BE2C (cell line): ENCODE data around the gene TDRD6.

Source experiments
- DNase-seq: peaks from one replicate; pipeline ENCODE4 v3.0.0-alpha.2; 2020
- H3K27me3 ChIP-seq: fragments of 250-450 bp; sonication (Bioruptor Pico); 2 replicates; pipeline ENCODE4 v1.5.1; 2020; ENCODE audit warnings: mild to moderate bottlenecking
- H3K36me3 ChIP-seq: fragments of 250-450 bp; sonication (Bioruptor Pico); 2 replicates; pipeline ENCODE4 v1.5.1; 2020; ENCODE audit warnings: mild to moderate bottlenecking
- H3K4me1 ChIP-seq: fragments of 250-450 bp; sonication (Bioruptor Pico); 2 replicates; pipeline ENCODE4 v1.5.1; 2020
- H3K4me3 ChIP-seq: 2 replicates; pipeline ENCODE4 v1.5.1; 2011; ENCODE audit warnings: low read depth, low read length
- H3K9me3 ChIP-seq: fragments of 250-450 bp; sonication (Bioruptor Pico); 2 replicates; pipeline ENCODE4 v1.5.1; 2020
- TF ChIP-seq, protein P1 (sequence below): IDR thresholded peaks from 2 replicates; pipeline ENCODE4 v1.5.1; 2012; ENCODE audit warnings: mild to moderate bottlenecking, low read depth, low read length

The TDRD6 gene

DNA sequence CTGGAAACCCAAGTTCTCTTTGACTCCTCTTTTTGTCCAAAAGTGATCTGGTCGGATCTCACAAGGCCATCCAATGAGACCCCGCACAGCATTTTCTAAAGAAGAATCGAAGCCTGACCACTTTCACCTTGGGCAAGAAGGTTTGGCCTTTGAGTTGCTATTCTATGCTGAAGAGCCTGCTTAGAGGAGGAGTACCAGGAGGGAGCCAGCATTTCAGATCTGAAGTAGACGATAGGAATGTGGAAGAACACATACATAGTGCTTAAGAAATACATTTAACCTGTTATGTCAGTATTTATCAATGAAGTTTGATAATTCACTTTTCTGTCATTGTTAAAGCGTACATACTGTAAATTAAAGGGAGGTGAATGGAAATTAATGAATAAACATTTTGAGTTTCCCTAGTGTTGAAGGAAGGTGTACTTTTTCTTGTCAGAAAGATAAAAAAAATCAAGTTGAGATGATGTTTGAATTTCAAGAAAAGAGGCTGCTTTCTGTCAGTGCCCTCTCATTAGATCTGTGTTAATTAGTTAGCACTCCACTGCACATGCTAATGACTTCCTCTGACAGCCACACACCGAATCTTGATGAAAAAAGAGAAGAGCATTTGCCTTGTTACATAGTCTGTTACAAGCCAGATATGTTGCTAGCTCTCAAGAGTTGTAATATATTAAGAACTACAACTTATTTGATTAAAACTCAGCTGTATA, 10.9 kb upstream of the TDRD6 start:
- no peak for DNase-seq
- H3K4me3 ChIP-seq: no peak overlapping the region
- H3K27me3 ChIP-seq: no peaks in the 10 kb centered on the region
- TF ChIP-seq, protein P1, sequence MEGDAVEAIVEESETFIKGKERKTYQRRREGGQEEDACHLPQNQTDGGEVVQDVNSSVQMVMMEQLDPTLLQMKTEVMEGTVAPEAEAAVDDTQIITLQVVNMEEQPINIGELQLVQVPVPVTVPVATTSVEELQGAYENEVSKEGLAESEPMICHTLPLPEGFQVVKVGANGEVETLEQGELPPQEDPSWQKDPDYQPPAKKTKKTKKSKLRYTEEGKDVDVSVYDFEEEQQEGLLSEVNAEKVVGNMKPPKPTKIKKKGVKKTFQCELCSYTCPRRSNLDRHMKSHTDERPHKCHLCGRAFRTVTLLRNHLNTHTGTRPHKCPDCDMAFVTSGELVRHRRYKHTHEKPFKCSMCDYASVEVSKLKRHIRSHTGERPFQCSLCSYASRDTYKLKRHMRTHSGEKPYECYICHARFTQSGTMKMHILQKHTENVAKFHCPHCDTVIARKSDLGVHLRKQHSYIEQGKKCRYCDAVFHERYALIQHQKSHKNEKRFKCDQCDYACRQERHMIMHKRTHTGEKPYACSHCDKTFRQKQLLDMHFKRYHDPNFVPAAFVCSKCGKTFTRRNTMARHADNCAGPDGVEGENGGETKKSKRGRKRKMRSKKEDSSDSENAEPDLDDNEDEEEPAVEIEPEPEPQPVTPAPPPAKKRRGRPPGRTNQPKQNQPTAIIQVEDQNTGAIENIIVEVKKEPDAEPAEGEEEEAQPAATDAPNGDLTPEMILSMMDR: no peak
- no peaks in the 10 kb centered on the region for H3K4me1 ChIP-seq
- H3K36me3 ChIP-seq: no peaks in the 10 kb centered on the region
- no peaks in the 10 kb centered on the region for H3K9me3 ChIP-seq

DNA sequence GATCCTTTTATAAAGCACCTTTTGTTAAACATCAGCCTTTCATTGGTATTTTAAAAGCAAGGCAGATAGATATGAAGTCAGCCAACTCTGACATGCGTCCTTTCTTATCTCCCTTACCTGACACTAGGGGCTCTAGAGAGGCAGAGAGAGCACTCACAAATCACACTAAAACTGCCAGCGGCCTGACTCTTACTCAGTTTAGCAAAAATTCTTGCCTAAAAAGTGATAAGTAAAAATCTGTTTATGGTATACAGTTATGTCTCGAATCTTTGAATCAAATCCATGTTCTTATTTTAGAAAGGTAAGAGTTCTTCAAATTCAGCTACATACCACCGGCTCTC, 10.4 kb upstream of the TDRD6 start:
- Histone ChIP-seq H3K36me3 (no peaks in the 10 kb centered on the region), H3K27me3 (no peaks in the 10 kb centered on the region), H3K9me3 (no peaks in the 10 kb centered on the region), H3K4me1 (no peaks in the 10 kb centered on the region), H3K4me3 (no peak overlapping the region)
- DNase-seq: no peak
- TF ChIP-seq, protein P1: peak; percentile 39; the same call in 1 of the 2 replicates

DNA sequence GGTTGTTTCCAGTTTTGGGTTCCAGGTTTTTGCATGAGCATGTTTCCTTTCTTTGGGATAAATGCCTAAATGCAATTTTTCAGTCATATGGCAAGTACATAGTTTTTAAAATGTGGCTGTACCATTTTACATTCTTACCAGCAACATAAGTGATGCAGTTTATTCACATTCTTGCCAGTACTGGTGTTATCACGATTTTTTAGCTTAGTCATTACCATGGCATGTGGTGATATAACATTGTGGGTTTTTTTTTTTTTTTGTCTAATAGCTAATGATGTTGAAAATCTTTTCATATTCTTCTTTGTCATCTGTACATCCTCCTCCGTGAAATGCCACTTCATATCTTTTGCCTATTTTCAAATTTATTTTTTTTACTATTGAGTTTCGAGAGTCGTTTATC, 2.9 kb upstream of the TDRD6 start:
- no peaks in the 10 kb centered on the region for H3K9me3 ChIP-seq
- no peak overlapping the region for H3K4me3 ChIP-seq
- H3K36me3 ChIP-seq: no peaks in the 10 kb centered on the region
- no peaks in the 10 kb centered on the region for H3K27me3 ChIP-seq
- no peak for DNase-seq
- TF ChIP-seq, protein P1: no peak
- no peaks in the 10 kb centered on the region for H3K4me1 ChIP-seq

DNA sequence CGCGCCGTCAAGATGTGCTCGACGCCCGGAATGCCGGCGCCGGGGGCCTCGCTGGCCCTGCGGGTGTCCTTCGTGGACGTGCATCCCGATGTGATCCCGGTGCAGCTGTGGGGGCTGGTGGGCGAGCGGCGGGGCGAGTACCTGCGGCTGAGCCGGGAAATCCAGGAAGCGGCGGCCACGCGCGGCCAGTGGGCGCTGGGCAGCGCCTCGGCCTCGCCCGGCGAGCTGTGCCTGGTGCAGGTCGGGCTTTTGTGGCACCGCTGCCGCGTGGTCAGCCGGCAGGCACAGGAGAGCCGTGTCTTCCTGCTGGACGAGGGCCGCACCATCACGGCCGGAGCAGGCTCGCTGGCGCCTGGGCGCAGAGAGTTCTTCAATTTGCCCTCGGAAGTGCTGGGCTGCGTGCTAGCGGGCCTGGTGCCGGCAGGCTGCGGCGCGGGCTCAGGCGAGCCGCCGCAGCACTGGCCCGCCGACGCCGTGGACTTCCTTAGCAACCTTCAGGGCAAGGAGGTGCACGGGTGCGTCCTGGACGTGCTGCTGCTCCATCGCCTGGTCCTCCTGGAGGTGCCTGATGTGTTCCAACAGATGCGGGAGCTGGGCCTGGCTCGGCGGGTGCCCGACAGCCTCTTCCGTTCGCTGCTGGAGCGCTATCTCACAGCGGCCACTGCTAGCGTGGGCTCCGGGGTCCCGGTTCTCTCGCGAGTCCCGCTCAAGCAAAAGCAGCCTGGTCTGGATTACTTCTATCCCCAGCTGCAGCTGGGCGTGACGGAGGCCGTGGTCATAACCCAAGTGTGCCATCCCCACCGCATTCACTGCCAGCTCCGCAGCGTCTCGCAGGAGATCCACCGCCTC, 656 bp downstream of the TDRD6 start:
- Histone ChIP-seq H3K9me3 (no peaks in the 10 kb centered on the region), H3K27me3 (no peaks in the 10 kb centered on the region), H3K4me3 (no peak overlapping the region), H3K36me3 (no peaks in the 10 kb centered on the region), H3K4me1 (no peaks in the 10 kb centered on the region)
- no peak for DNase-seq
- TF ChIP-seq, protein P1: no peak

DNA sequence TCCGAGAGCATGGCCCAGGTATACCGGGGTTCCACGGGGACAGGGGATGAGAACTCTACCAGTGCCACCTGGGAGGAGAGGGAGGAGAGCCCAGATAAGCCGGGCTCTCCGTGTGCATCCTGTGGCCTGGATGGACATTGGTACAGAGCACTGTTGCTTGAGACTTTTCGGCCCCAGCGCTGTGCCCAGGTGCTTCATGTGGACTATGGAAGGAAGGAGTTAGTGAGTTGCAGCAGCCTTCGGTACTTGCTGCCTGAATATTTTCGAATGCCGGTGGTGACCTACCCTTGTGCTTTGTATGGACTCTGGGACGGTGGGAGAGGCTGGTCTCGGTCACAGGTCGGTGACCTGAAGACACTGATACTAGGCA, 1.3 kb downstream of the TDRD6 start:
- Histone ChIP-seq H3K36me3 (no peaks in the 10 kb centered on the region), H3K4me1 (no peaks in the 10 kb centered on the region), H3K9me3 (no peaks in the 10 kb centered on the region), H3K4me3 (no peak overlapping the region), H3K27me3 (no peaks in the 10 kb centered on the region)
- TF ChIP-seq, protein P1: no peak
- no peak for DNase-seq

DNA sequence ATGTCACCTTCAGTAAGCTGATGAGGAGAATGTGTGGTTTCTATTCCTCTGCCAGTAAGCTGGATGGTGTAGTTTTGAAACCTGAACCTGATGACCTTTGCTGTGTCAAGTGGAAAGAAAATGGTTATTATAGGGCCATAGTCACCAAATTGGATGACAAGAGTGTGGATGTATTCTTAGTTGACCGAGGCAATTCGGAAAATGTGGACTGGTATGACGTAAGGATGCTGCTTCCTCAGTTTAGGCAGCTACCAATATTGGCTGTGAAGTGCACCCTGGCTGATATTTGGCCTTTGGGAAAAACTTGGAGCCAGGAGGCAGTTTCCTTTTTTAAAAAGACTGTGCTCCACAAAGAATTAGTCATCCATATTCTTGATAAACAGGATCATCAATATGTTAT, 2.0 kb downstream of the TDRD6 start:
- no peaks in the 10 kb centered on the region for H3K36me3 ChIP-seq
- no peaks in the 10 kb centered on the region for H3K4me1 ChIP-seq
- TF ChIP-seq, protein P1: no peak
- DNase-seq: no peak
- no peak overlapping the region for H3K4me3 ChIP-seq
- H3K27me3 ChIP-seq: no peaks in the 10 kb centered on the region
- no peaks in the 10 kb centered on the region for H3K9me3 ChIP-seq
